Pancreas (tissue), 10 donors: ENCODE data around the gene ERP27. TPM values are rescaled to one million over a fixed set of nuclear protein-coding genes. Genes with fewer than 3 reads are reported as not detected.

ENCODE experiments used
- ATAC-seq, 4 donors: fragments of 200-7000 bp; cut with Tn5 transposase; one replicate each; pipeline versions ENCODE4 v1.8.0 to v1.9.1; 2020; ENCODE audit warnings: mild to moderate bottlenecking in 4 of 4, moderate library complexity in 4 of 4
- DNase-seq, 6 donors: peaks; one replicate each; pipeline ENCODE4 v3.0.0-alpha.2; 2020
- FAIRE-seq: peaks from 2 replicates; lab custom pipeline; 2012; peaks lifted over from hg19 to GRCh38; lab: Jason Lieb, UNC
- H3K27ac ChIP-seq, 4 donors: fragments of 200-600 bp; sonication (generic); 1 replicate in 3 of 4; 2 replicates in 1 of 4; pipeline versions ENCODE4 v1.5.0 to v1.8.0; 2020
- H3K27me3 ChIP-seq, 4 donors: fragments of 200-600 bp; one replicate each; pipeline ENCODE4 v1.8.0; 2021
- H3K36me3 ChIP-seq, 3 donors: fragments of 200-600 bp; sonication (generic) in 1 of 3; one replicate each; pipeline versions ENCODE4 v1.5.0 to v1.8.0; 2020 to 2021
- H3K4me1 ChIP-seq, 3 donors: fragments of 200-600 bp; one replicate each; pipeline ENCODE4 v1.8.0; 2021
- H3K4me3 ChIP-seq, 4 donors: fragments of 200-600 bp; sonication (generic) in 2 of 4; one replicate each; pipeline versions ENCODE4 v1.5.0 to v1.8.0; 2020 to 2021
- H3K9me3 ChIP-seq, 4 donors: fragments of 200-600 bp; one replicate each; pipeline ENCODE4 v1.8.0; 2021
- CTCF ChIP-seq, 4 donors: fragments of 200-600 bp; sonication (generic) in 3 of 4; IDR thresholded peaks; one replicate each; pipeline versions ENCODE4 v1.5.0 to v1.8.0; 2021; ENCODE audit warnings: antibody characterized with exemption in 4 of 4
- WGBS, 2 donors: extraction: QIAGEN DNeasy Blood & Tissue Kit; methylation state at CpG; one replicate each; pipeline ENCODE4 v1.1.7; 2013; 5-methylcytosine and 5-hydroxymethylcytosine counted together
- intact Hi-C, 3 donors: fragments of 100-400 bp; cut with DNase I; formaldehyde crosslinking; loops; one replicate each; pipeline versions ENCODE4 v1.11.1 to v1.14.2; 2022
- polyA plus RNA-seq, 2 donors: library from polyadenylated mRNA; stranded (reverse); fragments of 200-250 nt; gene quantifications; one replicate each; pipeline ENCODE4 v1.2.3, GENCODE V29; 2013
- total RNA-seq, 6 donors: library from RNA; stranded (reverse); fragmentation: NEBNext Ultra II Directional in 4 of 6; extraction: Animal tissue kit (Norgen Biotek cat#: 25700) in 4 of 6; gene quantifications; one replicate each; pipeline versions ENCODE4 v1.2.1 to v1.2.4, GENCODE V29; 2021 to 2023
- donor health status: healthy with polysubstance abuse.
- donor health status: DM: no; HTN: no; CAD: no; lungs with moderate emphysema.
- donor health status: DM: no; HTN: no; CAD: no.
- donor health status: control.
- donor health status: control.
- donor health status: Bipolar disorder and iron deficiency.
- donor health status: DM: yes; HTN: yes; CAD: no.
- donor health status: DM: no; HTN: no; CAD: no.
- donor health status: DM: no; HTN: no; CAD: no.
- donor health status: DM: yes; HTN: yes; CAD: no.

ERP27 gene
- total and polyA plus RNA-seq, 8 donors = 41.8 to 267 (median 97.7) TPM

- peak; percentile 37 to 59 (median 44) for ATAC-seq
- Histone ChIP-seq H3K4me1 (peaks cover 21 to 40% (median 35%) of the 10 kb centered on the region in 3 donors), H3K9me3 (no peaks in the 10 kb centered on the region), H3K27me3 (no peaks in the 10 kb centered on the region), H3K36me3 (no peaks in the 10 kb centered on the region), H3K27ac (peak overlapping the region; percentile 64 to 95 (median 88)), H3K4me3 (peak overlapping the region in 3 of 4 donors; percentile 1 to 36 (median 29))
- intact Hi-C loops = no loop called here
- FAIRE-seq = no peak
- TF ChIP-seq CTCF (IDR thresholded peaks at IDR 0.05) = peak in 3 of 4 donors; percentile 10 to 27 (median 19)
- 25 to 34% methylated on average over 1 of the region's 1 CpG for WGBS, 2 donors
- peak in 2 of 6 donors; percentile 27 to 40 for DNase-seq
These were observed 648 bp downstream of the ERP27 start for GRCh38 chr12:14937689-14938088.

- 44 to 45% methylated on average over 3 of the region's 3 CpGs for WGBS, 2 donors
- Histone ChIP-seq H3K4me1 (peaks cover 21 to 46% (median 39%) of the 10 kb centered on the region in 3 donors), H3K27ac (peak overlapping the region in 2 of 4 donors; percentile 93 to 95), H3K4me3 (peak overlapping the region in 2 of 4 donors; percentile 29 to 36), H3K9me3 (no peaks in the 10 kb centered on the region), H3K36me3 (no peaks in the 10 kb centered on the region), H3K27me3 (no peaks in the 10 kb centered on the region)
- no peak for FAIRE-seq
- intact Hi-C loops = no loop called here
- no peak for ATAC-seq
- no peak for DNase-seq
- TF ChIP-seq CTCF (IDR thresholded peaks at IDR 0.05) = peak in 1 of 4 donors; percentile 6
These were observed 1.3 kb downstream of the ERP27 start for GRCh38 chr12:14937014-14937413.

- WGBS, 2 donors = 39 to 42% methylated on average over 6 of the region's 6 CpGs
- no peaks in the 10 kb centered on the region for H3K27me3 ChIP-seq
- peak overlapping the region in 2 of 4 donors; percentile 93 to 95 for H3K27ac ChIP-seq
- no peaks in the 10 kb centered on the region for H3K9me3 ChIP-seq
- H3K4me3 ChIP-seq = peak overlapping the region in 1 of 4 donors; percentile 36
- DNase-seq = peak in 3 of 6 donors; percentile 40 to 66 (median 49)
- peaks cover 23 to 53% (median 40%) of the 10 kb centered on the region in 3 donors for H3K4me1 ChIP-seq
- no peak for FAIRE-seq
- intact Hi-C loops = no loop called here
- peak in 1 of 4 donors; percentile 26 for TF ChIP-seq CTCF (IDR thresholded peaks at IDR 0.05)
- ATAC-seq = peak; percentile 22 to 57 (median 46)
- no peaks in the 10 kb centered on the region for H3K36me3 ChIP-seq
These were observed 2.0 kb downstream of the ERP27 start for GRCh38 chr12:14936224-14936861.

- H3K27ac ChIP-seq = peak overlapping the region; percentile 10 to 95 (median 80)
- 7 to 11% methylated on average over 4 of the region's 4 CpGs for WGBS, 2 donors
- H3K9me3 ChIP-seq = no peaks in the 10 kb centered on the region
- H3K36me3 ChIP-seq = no peaks in the 10 kb centered on the region
- intact Hi-C loops = no loop called here
- H3K4me3 ChIP-seq = peak overlapping the region in 2 of 4 donors; percentile 13 to 34
- H3K27me3 ChIP-seq = no peaks in the 10 kb centered on the region
- peaks cover 26 to 64% (median 53%) of the 10 kb centered on the region in 3 donors for H3K4me1 ChIP-seq
- peak; percentile 45 for FAIRE-seq
- peak in 3 of 6 donors; percentile 39 to 62 (median 59) for DNase-seq
- peak; percentile 51 to 78 (median 70) for ATAC-seq
- TF ChIP-seq CTCF (IDR thresholded peaks at IDR 0.05) = no peak
These were observed 3.3 kb downstream of the ERP27 start for GRCh38 chr12:14935031-14935430.

- TF ChIP-seq CTCF (IDR thresholded peaks at IDR 0.05) = no peak
- H3K36me3 ChIP-seq = no peaks in the 10 kb centered on the region
- peak overlapping the region in 3 of 4 donors; percentile 10 to 34 (median 13) for H3K4me3 ChIP-seq
- H3K9me3 ChIP-seq = no peaks in the 10 kb centered on the region
- intact Hi-C loops = no loop called here
- H3K27me3 ChIP-seq = no peaks in the 10 kb centered on the region
- peaks cover 29 to 64% (median 55%) of the 10 kb centered on the region in 3 donors for H3K4me1 ChIP-seq
- FAIRE-seq (no peak), ATAC-seq (peak in 1 of 4 donors; percentile 2), DNase-seq (no peak)
- 24 to 31% methylated on average over 2 of the region's 2 CpGs for WGBS, 2 donors
- peak overlapping the region in 3 of 4 donors; percentile 17 to 95 (median 93) for H3K27ac ChIP-seq
These were observed 3.8 kb downstream of the ERP27 start for GRCh38 chr12:14934511-14934910.
